GM19193 (cell line): ENCODE measurements around the gene TMCC2.

Experiments
- POLR2A ChIP-seq: IDR thresholded peaks from 4 replicates; pipeline ENCODE4 v1.6.1; 2011; ENCODE audit not compliant: insufficient read depth, insufficient read length; ENCODE audit errors: extremely low read depth

TMCC2 gene

DNA sequence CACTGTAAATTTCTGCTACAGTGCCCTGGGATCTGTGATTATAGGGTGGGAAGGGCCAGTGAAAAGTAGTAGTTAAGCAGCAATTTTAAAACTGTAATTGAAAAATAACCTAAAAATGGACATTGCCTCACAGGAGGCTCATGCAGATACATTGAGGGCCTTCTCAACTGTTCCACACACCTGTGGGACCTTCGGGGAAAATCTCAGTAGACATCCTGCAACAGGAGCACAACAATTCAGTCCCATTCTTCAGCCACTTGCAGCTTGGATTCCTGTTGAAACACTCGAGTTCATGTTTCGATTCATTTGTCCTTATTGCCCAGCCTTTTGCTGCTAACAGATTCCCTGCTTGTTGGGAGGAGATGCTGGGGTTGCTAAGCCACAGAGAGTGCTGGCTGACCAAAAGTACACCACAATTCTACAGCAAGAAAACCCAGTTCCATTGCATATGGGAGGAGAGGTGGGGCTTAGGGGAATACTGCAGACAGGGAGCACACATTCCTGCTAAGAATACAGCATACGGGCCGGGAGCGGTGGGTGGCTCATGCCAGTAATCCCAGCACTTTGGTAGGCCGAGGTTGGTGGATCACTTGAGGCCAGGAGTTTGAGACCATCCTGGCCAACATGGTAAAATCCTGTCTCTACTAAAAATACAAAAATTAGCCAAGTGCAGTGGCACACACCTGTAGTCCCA lies 4.5 kb downstream of the TMCC2 start:
- TF ChIP-seq POLR2A = no peak

DNA sequence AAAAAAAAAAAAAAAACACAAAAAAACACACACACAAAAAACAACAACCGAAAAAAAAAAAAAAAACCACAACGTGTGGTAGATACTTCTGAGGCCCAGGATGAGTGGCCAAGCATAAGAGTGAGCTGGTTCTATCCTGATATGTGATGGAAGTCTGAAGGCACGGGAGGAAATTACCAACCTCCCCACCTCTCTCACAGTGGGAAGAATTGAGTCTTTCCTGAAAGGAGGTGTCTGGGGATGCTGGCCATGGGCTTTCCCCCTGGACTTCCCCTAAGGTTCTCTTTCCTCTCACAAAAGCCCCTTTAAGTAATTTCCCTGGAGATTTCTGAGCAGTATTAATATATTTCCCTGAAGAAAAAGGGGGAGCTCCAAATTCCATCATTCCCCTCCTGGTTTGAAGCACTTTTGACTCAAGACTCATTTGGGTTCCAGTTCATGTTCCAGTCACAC lies 5.2 kb downstream of the TMCC2 start:
- no peak for TF ChIP-seq POLR2A

DNA sequence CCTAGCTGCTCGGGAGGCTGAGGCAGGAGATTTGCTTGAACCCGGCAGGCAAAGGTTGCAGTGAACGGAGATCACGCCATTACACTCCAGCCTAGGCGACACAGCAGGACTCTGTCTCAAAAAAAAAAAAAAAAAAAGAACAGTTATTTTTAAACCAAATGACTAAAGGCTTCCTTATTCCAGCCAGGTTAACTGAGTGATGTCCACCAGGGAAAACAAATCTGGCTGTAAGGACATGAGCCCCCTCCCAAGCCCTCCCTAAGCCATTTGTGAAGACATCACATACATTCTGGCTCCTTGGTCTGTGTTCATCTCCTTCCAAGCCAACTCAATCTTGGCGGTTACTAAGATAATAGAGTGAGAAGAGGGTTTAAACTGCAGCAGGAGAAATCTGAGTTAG lies 8.2 kb downstream of the TMCC2 start:
- TF ChIP-seq POLR2A = no peak

DNA sequence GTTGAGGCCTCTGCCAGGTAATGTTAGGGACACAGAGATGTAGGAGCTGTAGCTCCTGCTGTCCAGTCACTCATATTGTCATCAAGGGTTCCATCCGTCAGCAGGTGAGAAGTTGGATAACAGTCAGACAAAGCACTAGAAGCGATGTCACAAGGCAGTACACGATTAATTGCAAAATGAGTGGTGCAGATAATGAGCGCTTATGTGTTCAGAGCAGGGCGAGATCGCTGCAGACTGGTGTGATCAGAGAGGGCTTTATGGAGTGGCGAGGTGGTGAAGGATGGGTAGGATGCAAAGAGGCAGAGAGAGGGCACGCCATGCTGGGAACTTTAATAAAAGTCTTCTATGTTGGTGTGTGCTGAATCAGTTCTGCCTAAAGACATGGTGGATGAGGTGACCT lies 8.8 kb downstream of the TMCC2 start:
- no peak for TF ChIP-seq POLR2A

DNA sequence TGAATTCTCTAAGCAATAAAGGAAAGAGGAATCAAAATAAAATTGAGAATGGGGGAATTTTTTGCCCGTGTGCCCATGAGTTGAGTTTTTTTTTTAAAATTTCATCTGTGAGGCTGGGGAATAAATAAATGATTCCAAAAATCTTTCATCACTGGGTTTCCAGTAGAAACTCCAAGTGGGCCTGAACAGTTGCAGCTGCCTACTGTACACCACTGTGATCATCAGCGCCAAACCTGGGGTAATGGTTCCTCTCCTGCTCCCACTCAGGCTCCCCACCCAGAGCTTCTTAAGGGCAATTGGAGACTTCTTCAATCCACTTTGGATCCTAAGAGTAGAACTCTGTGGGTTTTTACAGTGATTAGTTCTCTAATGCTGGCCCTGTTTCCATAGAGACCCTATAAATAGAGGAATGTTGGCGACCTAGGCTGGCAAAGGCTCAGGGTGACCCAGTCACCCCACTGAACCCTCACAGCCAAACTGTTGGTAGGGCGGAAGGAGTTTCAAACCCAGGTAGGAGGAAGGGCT lies 9.3 kb downstream of the TMCC2 start:
- no peak for TF ChIP-seq POLR2A

DNA sequence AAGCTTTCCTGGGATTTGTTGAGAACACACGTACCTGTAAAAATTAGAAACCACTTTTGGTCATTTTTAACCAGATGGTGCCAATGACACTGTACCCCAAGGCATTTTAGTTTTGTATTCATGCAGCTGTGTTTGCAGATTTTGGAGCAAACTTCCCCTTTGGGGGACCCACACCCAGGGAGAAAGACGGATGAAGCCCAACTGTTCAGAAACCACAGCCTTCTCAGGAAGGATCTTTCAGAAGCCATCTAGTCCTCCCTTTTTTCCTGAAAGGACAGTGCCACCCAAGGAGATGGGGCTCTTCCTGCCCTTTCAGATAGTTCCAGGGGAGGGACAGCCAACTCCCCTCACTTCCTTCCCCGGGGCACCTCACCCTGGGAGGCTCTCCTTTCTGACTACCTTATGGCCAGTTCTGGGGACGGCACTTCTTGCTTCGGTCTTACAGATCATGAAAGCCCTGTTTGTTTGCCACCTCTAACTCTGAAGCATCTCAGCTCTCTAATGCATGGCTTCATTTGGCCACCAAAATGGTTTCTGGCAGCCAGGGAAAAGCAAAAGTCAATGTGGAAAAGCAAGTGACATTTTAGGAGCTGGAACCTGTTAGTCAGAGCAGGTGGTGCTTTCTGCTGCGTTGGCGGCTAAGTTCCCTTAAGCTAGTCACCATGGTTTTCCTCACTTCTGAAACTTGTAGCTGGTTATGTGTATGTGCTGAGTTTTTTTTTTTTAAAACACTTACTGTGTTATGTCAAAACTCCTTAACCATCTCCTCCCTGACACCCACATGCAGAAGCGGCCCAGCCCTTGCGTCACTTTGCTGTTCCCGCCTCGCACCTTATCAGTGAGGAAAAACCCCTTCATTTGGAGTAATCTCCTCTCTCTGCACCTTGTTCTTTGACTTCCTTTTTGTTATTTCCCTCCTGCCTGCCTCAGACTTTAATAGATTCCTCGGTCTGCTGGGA lies 10.1 kb downstream of the TMCC2 start:
- TF ChIP-seq POLR2A = no peak

DNA sequence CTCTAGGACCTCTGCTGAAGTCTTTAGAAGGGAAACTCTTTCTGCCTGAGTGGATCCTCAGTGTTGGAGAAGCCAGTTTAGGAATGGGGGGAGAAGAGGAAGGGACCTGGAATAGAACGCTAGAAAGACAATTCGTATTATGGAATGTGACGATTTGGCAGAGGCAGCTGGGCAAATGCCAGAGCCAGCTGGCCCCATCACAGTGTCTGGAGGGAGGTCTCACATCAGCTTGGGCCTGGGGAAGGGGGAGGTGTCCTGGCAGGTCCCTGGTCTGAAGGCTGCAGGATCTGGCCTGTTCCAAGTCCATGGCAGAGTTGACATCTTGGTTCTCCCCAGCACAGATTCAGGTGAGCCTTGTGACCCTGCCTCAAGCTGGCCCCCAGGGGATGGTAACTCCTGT lies 11.3 kb downstream of the TMCC2 start:
- no peak for TF ChIP-seq POLR2A

DNA sequence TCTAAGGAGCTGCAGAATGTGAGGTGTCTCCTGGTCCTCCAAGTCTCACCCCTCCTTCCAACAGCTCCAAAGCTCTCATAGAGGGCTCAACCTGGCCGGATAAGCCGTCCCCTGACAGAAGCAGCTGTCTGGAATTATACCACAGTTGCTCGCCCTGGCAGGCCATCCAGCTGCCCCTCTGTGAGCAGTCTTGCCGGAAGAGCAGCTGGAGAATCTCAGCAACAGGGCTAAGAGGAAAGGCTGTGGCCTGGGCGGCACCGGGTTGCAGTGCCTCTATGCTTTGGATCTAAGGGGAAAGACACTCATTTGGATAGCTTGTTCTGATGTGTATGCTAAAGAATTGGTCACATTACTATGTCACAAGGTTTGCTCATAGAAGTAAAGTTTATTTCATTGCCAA lies 12.4 kb downstream of the TMCC2 start:
- no peak for TF ChIP-seq POLR2A

DNA sequence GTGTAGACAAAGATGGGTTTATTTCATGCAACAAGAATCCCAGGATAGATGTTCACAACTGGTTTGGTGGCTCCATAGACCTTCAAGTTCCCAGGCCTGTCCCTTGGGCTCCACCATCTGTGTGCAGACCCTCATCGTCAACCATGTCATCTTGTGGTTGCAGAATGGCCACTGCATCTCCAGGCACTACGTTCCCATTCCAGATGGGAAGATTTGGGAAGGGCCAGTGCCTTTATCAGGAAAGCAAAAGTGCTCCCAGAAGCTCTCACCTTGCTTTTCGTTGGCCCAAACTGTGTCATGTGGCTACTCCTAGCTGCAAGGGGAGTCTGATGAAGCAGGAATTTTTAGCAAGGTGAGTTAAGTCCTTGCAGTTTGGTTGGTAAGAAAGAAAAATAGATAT lies 12.8 kb downstream of the TMCC2 start:
- TF ChIP-seq POLR2A = no peak

DNA sequence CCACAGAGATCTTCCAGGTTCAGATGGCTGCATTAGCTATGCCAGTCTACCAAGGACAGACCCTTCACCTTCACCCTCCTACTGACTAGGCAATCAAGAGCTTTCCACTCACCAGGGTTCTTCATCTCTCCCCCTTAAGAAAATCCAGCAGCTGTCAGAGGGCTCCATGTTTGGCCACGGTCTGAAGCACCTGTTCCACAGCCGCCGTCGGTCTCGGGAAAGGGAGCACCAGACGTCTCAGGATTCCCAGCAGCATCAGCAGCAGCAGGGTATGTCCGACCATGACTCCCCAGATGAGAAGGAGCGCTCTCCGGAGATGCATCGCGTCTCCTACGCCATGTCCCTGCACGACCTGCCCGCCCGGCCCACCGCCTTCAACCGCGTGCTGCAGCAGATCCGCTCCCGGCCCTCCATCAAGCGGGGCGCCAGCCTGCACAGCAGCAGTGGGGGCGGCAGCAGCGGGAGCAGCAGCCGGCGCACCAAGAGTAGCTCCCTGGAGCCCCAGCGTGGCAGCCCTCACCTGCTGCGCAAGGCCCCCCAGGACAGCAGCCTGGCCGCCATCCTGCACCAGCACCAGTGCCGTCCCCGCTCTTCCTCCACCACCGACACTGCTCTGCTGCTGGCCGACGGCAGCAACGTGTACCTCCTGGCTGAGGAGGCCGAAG lies 13.8 kb downstream of the TMCC2 start:
- no peak for TF ChIP-seq POLR2A

DNA sequence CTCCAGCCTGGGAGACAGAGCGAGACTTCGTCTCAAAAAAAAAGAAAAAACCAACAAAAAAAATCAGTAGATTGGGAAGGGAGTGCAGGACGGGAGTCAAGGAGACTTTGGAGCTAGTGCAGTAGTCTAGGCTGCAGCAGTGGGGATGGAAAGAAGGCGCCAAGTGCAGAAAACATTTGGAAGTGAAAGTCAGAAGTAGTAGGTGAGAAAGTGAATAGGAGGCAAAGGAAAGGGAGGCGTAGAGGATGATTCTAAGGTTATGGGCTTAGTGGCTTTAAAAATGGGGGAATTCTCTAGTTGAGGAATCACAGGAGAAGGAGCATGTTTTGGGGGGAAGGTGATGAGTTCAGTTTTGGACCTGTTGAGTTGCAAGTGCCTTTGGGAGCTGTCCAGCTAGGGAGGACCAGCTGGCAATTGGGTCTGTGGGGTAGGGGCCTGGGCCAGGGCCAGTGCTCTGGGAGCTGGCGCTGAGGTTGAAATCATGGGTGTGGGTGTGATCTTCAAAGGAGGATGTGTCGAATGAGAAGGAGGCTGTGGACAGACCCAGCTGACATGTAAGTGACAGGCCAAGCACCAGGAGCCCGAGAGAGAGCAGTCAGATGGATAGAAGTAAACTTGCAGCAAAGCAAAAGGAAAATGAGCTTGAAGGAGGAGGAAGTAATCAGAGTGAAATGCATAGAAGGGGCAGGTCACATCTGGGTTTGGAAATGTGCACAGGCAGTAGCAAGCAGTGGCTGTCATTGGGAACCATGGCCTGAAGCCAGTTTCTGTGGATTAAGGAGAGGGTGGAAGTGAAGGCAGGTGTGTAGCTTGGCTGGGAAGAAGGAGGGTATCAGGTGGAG lies 15.8 kb downstream of the TMCC2 start:
- TF ChIP-seq POLR2A = no peak

DNA sequence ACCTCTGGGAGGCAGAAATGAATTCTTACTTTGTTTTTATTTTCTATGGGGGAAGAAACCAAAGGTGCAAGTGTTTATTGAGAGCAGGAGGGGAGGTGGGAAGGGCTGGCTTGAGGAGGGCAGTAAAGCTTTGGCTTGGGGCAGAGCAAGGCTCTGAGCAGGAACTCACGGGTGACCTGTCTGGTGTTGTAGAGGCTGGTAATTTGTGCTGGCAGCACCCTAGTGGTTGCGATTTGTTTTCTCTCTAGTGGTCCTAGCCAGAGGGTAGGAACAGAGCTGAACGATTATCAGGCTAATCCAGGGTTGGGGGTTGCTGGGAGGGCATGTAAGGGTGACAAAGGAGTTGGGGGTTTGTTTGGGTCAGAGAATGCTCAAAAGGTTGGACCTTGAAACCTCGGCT lies 16.6 kb downstream of the TMCC2 start:
- no peak for TF ChIP-seq POLR2A

DNA sequence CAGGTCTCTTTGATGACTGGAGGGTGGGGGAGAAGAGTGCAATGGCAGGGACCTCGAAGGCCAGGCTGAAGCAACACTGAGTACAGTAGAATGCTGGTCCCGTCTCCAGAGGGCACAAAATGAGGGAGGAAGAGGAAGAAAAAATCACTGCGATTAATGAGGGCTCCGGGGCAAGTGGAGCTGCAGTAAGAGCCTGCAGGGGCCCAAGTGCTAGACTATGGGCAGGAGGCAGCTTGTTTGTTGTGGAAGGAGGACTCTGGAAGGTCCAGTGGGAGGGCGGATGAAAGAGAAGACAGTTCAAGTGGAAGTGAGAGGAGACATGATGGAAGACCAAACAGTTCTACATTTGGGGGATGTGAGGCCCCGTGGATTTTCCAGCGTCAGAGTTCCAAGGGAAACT lies 17.4 kb downstream of the TMCC2 start:
- TF ChIP-seq POLR2A = no peak
